Measurements from ENCODE around the gene TAF13.
"Not testable (repeated sequence)": the region's sequence is repeated elsewhere in the genome, so short reads cannot be mapped to it uniquely, and the experiment has no call there.

The TAF13 gene

DNA sequence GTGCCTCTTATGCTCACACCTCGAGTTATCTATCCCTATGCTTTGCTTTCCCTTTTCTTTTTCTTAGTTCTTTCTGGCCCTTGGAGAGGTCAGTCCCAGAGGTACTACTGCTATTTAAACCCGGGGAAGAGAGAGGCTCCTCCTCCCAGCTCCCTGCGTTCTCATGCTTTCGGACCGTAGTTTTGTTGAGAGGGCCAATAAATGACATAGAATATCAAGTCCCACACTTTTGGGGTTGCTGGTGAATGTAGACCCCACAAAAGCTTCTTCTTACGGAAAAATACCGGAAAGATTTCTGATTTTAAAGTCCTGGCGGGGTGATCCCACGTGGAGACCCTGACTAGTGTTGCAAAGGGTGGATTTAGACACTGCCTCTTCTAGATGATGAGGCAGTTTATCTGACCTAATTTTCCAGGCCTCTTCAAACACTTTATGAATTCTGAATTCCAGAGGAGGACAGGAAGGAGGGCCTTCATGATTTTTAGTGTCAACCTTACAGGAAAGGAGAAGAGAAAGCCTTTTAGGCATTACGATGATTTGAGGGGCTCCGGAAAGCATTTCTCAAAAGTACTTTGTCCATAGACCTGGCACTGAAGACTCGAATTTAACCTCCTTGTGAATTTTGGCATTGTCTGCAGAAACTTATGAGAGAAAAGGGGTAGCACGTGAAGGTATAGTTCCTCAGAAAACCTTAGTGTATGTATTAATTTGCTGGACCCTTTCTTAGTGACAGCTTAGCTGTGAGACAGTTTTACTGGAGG is 15.5 kb upstream of the TAF13 start:
- no peak for DNase-seq

DNA sequence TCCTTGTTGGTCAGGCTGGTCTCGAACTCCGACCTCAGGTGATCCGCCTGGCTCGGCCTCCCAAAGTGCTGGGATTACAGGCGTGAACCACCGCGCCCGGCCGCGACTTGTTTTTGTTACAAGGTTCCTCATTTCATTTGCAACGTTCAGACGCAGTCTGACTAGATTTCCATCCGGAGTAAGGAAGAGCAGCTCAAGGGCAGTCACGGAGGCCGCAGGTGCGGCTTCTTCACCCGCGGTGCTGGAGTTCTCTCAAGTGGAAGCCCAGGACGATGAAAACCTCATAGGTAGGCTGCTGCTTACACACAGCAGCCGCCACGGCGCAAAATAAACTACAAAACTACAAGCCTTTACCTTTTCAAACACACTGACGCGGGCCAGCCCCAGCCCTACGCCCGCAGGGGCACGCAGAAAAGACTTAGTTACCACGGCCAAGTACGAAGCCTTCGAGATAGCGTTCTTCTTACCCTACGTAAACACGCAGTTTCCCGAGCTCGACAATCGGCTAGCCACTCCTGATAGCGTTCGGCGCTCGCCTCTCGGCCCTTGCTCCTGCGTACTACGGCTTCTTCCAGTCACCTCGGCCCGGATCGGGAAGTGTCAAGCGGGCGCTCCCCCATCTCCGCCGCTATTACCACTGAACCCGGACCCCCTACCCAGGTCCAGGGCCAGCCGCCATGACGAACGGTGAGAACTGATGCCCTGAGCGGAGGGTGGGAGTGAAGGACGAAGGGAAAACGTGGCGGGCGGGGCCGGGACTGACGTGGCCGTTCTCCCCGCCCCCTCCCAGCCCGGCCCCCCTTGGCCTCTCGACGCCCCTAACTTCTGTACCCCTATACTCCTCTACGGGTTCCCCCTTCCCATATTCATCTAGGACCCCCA is 14.6 kb upstream of the TAF13 start, which contains the start of gene TMEM167B:
Gene TMEM167B, plus strand, starts transcription at position 569 of the 882 bp plus-strand sequence. Its CDS starts 109 bp downstream, at position 678.
- peak; percentile 90 for DNase-seq

DNA sequence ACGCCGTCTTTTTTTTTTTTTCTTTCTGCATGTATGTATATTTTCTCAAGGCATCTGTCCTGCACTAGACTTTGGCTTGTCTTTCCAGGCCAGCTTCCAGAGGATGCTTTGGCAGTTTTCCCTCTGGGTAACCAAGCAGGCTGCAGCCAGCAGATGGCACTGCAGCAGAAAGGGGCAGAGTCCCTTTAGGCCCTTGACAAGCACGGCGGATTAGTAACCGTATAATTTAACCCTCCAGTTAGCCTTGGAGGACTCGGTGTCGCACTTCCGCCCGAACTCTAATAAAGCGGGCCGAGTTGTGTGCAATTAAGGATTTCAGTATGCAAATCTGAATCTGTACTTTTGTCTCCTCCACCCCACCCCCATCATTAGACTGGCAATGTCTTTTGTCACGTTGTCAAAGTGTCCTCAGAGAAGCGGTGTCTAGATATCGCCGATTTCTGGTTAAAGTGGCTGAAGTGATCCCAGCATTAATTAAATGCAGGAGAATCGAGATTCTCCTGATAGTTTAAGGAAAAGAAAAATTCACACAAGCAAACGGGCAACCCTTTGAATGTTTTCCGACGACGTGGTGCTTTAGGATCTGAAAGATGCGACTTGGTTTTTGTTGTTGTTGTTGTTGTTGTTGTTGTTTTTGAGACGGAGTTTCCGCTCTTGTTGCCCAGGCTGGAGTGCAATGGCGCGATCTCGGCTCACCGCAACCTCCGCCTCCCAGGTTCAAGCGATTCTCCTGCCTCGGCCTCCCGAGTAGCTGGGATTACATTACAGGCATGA is 13.6 kb upstream of the TAF13 start:
- DNase-seq = no peak

DNA sequence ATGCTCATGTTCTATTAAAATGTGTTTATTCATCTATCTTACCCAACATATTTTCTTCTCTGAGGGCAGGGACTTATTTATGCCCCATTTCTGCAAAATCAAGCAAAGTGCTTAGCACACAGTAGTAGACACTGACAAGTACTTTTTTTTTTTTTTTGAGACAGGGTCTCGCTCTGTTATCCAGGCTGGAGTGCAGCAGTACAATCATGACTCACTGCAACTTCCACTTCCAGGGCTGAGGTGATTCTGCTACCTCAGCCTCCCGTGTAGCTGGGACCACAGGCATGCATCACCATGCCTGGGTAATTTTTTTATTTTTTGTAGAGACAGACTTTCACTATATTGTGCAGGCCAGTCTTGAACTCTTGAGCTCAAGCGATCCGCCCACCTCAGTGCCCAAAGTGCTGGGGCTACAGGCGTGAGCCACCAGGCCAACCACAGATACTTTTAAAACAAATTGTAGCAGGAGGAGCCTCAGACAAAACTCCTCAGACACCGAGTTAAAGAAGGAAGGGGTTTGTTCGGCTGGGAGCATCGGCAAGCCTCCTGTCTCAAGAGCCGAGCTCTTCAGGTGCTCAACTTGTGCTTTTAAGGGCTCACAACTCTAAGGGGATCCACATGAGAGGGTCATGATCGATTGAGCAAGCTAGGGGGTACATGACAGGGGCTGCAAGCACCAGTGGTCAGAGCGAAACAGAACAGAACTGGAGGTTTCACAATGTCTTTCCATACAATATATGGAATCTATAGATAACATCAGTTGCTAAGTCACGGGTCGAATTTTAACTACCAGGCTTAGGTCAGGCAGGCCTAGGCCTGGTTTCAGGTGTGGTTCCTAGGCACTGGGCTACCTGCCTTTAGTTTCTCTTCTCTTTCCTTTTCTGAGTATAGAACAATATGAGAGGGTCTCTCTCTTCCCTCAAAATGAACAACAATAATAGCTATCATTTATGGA is 9.0 kb upstream of the TAF13 start:
- no peak for DNase-seq

DNA sequence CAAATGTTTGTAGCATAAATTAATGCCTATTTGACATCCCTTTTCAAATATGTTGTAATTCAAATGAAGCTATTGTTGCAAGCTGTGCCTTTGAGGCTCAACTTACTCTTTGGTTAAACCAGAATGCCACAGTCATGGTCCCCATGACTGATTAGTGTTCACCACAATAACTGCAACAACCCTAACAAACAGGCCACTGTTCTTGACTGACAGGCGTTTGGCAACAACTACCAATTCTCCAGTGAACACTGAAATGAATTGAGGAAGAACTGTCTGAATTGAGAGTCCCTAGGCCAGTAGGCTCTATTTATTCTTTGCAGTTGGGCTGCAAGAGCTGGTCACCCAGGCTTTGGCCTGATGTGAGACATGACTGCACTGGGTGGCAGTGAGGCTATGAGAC is 8.1 kb upstream of the TAF13 start:
- no peak for DNase-seq

DNA sequence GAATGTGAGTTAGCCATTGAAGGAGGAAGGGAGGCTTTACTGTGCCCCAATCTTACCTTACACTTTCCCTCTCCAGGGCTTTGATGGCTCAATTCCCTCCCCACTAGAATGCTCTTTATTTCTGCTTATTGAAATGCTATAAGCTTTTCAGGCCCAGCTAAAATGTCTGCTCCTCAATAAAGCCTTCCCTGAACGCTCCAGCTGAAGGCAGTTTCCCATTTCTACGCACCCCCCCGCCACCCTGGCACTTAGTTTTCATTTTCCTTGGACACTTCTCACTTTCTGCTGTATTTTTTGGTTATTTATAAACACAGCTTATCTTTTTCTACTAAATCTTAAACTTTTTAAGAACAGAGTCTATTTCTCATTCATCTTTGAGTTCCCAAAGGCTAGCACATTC is 7.7 kb upstream of the TAF13 start:
- no peak for DNase-seq

DNA sequence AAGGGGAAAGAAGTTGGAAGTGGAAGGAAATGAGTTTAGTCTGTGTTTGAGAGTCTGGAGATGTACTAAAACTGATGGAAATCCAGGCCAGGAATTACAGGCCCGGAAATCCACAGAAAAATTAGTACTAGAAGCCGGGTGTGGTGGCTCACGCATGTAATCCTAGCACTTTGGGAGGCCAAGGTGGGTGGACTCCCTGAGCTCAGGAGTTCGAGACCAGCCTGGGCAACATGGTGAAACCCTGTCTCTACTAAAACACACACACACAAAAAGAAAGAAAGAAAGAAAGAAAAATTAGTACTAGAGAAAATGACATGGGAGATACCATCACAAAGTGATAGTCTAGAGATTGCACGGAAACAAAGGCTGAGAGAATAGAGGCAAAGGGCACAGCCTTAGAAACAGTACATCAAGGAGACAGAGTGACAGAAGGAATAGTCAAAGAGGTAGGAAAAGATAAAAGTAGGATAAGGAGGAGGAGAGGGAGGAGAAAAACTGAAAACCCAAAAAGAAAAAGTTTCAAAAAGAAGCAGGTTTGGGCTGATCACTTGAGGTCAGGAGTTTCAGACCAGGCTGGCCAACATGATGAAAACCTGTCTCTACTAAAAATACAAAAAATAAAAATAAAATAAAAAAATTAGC is 4.8 kb upstream of the TAF13 start:
- DNase-seq = no peak

DNA sequence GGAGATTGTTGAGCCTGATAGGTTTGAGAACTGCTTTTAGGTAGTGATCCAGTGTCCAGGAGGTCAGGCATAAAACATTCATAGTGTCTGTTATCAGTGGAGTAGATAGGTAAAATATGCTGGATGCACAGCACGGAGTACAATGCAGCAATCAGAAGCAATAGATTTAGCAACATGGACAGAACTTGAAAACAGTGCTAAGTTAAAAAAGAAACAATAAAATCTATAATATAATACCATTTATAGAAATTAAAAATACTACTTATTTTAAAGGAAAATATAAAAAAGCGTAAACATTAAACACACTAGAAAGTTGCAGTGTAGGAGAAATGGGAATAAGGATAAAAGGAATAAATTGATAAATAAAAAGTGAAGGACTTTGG is 3.4 kb upstream of the TAF13 start:
- no peak for DNase-seq

DNA sequence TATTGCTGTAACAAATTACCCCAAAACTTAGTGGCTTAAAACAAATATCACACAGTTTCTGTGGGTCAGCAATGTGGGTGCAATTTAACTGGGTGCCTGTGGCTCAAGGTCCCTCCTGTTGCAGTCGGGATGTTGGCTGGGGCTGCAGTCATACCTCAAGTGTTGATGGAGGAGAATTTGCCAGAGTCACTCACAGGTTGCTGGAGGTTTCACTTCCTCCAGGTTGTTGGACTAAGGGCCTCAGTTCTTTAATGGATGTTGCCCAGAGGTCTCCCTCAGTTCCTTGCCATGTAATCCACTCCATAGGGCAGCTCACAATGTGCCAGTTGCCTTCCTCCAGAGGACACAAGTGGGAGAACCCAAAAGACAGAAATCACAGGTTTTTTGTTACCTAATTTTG is 2.5 kb upstream of the TAF13 start:
- no peak for DNase-seq

DNA sequence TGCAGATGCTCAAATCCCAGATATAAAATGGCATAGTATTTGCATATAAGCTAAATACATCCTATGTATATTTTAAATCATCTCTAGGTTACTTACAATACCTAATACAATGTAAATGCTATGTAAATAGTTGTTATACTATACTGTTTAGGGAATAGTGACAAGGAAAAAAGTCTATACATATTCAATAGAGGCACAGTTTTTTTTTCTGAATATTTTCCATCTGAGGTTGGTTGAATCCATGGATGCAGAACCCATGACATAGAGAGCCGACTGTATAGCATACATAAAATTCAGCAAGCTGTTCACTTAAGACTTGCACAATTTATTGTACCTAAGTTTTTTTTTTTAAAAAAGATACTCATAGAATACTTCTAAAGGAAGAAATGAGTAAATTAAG is 6.5 kb downstream of the TAF13 start:
- DNase-seq = no peak

DNA sequence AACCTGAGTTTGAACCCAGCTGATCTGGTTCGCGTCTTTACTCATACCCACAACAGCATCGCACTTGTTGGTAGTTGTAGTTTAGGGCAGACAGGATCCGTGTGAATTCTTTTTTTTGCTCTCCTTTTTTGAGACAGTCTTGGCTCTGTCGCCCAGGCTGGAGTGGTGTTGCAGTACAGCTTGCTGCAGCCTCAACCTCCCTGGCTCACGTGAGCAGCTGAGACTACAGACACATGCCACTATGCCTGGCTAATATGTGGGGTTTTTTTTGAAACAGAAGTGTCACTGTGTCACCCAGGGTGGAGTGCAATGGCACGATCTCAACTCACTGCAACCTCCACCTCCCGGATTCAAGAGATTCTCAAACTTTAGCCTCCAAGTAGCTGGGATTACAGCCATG is 7.9 kb downstream of the TAF13 start:
- no peak for DNase-seq

DNA sequence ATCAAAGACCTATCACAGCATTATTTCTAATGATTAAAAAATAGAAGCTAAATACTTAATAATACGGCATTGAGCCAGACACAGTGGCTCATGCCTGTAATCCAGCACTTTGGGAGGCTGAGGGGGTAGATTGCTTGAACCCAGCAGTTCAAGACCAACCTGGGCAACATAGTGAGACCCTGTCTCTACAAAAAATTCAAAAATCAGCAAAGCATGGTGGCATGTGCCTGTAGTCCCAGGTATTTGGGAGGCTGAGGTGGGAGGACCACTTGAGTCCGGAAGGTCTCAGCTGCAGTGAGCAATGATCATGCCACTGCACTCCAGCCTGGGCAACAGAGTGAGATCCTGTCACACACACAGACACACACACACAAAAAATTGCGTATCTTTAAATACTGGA is 10.7 kb downstream of the TAF13 start:
- no peak for DNase-seq

DNA sequence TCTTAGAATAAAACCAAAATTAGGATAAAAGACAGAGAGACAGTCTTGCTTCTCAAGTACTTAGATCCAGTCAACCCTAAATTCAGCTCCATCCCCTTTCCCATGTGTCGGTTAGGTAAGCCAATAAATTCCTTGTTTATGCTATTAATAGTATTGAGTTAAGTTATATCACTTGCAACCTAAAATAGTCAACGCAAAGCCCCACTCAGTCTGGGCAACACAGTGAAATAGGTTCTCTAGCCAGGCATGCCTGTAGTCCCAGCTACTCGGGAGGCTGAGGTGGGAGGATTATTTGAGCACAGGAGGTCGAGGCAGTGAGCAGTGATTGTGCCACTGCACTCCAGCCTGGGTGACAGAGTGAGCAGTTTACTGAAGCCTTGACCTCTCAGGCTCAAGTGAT is 14.6 kb downstream of the TAF13 start:
- DNase-seq = no peak

DNA sequence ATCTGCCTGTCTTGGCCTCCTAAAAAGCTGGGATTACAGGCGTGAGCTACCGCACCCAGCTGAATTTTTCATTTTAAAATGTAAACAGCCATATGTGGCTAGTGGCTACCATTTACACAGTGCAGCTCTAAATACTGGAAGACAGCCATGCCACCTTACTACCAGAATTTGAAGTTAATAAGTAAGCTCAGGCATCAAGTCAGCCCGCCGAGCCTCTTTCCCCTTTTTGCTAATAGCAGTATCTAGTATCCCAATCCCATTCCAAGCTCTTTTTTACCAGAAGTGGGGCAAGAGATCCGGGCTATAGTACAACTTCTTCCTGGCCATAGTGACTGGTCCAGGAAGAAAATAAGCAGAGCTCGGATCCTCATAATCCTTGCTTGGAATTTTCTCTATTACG is 15.1 kb downstream of the TAF13 start:
- DNase-seq = no peak

DNA sequence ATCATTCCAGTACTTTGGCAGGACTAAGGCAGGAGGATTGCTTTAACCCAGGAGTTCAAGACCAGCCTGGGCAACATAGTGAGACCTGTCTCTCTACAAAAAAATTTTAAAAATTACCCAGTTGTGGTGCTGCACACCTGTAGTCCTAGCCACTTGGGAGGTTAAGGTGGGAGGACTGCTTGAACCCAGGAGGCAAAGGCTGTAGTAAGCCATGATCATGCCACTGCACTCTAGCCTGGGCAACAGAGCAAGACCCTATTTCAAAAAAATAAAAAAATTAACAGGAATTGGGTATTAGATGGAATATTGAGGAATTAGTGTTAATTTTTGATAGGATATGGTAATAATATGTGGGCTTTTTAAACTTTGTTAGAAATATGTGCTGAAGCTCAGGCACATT is 16.8 kb downstream of the TAF13 start:
- DNase-seq = no peak

DNA sequence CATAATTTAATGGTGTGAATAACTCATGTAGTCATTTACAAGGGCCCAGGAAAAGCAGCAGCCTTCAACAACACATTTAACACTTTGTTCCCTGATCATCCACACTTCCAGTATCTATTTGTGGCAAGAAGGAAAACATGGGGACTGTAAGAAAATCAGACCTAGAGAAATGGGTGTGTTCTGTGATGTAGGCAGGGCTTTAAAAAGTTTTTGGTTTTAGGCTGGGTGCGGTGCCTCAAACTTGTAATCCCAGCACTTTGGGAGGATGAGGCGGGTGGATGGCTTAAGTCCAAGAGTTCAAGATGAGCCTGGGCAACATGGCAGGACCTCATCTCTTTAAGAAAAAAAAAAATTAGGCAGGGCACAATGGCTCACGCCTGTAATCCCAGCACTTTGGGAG is 19.7 kb downstream of the TAF13 start:
- DNase-seq = no peak

DNA sequence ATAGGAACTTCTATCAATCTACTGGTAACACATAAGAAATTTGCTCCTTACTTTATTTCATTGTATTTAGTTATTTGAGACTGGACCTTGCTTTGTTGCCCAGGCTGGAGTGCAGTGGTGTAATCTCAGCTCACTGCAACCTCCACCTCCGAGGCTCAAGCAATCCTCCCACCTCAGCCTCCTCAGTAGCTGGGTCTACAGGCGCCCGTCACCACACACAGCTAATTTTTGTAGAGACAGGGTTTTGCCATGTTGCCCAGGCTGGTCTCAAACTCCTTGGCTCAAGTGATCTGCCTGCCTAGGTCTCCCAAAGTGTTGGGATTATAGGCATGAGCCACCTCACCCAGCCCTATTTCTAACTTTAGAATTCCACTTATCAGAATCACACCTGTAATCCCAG is 23.7 kb downstream of the TAF13 start:
- DNase-seq = not testable (repeated sequence)

DNA sequence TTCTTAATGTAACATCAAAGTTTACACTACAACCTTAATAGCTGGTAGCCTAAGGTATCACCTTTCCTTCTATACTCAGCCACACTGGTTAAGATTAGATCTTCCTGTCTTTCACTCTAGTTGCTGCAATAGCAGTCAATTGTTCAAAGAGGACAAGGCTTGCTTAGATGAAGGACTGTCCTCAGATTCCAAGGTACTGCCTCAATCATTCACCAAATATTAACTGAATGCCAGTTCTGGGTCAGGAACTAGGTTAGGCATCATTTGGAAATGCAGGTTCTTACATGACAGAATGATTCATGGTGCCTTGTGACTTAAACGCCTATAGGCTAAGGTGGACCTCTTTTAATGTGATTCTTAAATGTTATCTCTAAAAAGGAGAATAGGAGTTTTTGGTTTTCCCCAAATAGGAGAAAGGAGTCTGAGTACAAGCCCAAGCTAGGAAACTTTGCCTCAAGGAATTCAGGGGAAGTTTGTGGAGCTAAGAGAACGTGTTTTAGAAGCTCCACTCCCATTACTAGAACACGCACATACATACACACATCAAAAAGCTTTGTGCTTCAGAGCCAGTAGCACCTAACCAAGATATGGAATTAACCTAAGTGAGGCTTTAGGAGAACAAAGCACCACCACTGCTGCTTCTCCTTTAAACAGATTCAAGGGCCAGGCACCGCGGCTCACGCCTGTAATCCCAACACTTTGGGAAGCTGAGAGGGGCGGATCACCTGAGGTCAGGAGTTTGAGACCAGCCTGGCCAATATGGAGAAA is 25.4 kb downstream of the TAF13 start:
- DNase-seq = no peak

DNA sequence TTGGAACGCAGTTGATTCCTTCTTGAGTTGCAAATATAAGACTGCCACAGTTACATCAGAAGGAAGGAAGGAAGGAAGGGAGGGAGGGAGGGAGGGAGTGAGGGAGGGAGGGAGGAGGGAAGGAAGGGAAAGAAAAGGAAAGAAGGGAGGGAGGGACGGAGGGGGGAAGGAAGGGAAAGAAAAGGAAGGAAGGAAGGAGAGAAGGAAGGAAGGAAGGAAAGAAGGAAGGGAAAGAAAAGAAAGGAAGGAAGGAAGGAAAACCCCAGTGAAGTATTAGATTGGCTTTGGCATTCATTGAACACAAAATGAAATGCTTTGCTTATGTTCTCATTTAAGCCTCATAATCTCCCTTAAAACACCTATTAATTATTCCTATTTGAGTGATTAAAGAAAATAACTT is 27.5 kb downstream of the TAF13 start:
- no peak for DNase-seq

DNA sequence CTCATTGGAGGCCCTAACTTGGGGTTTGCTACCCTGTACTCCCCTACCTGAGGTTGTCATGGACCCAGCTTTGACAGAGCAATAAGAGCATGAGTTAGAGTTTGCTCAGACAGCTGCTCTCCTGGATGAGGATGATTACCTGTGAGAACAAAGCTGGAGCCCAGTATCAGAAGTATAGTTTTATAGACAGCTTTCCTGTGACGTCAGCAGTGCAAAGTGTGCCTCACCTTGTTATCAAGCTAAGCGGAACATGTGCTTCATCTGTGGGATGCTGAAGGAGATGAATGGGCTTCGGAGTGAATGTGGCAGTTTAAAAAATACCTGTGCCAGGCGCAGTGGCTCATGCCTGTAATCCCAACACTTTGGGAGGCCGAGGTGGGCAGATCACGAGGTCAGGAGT is 28.5 kb downstream of the TAF13 start:
- no peak for DNase-seq

DNA sequence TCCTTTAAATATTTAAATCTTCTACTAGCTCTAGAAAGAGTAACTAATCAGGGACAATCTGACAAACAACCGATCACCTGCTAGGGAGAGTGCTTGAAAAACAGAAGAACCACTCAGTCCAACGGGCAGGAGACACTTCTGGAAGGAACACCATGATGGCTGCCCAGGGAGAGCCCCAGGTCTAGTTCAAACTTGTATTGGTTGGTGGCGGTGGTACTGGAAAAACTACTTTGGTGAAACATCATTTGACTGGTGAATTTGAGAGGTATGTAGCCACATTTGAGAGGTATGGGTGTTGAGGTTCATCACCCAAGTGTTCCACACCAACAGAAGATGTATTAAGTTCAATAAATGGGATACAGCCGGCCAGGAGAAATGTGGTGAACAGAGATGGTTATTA is 29.1 kb downstream of the TAF13 start:
- no peak for DNase-seq
